Measurements from ENCODE around the gene FHOD3. TPM values are rescaled to one million over a fixed set of nuclear protein-coding genes. Genes with fewer than 3 reads are reported as not detected.

Gene FHOD3
- total and polyA plus RNA-seq, 5 donors from 2014 or later: not detected

DNA sequence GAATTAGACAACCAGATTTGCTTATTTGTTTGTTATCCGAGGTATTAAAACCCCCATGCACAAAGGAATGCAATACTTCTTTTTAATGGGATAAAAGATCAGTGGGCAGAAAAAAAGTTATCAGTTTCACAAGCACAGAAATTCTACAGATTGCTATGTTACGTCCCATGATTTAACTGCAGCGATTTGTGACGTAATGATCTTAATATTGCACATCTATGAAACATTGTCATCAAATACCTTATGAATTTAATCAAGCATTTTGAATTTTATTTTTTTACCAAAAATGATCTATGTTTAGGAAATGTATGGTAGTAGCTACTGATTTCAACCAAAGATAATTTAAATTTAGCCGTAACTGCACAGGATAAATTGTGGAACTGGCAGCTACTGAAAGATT lies 138.9 kb downstream of the FHOD3 start:
- DNase-seq (no peak), ATAC-seq (ENCODE audit: low read depth in 2 of 2) (no peak)
- Histone ChIP-seq H3K4me3 (ENCODE audit: low read depth, low read length) (no peak overlapping the region), H3K9me3 (ENCODE audit: control insufficient read depth in 2 of 2, low read length in 2 of 2) (no peaks in the 10 kb centered on the region), H3K36me3 (ENCODE audit: control insufficient read depth, insufficient read depth, low read length) (no peaks in the 10 kb centered on the region), H3K27ac (ENCODE audit: insufficient read depth, low read length, poor library complexity, severe bottlenecking) (no peak overlapping the region), H3K4me1 (ENCODE audit: control insufficient read depth, insufficient read depth, low read length, poor library complexity, severe bottlenecking) (no peaks in the 10 kb centered on the region), H3K27me3 (ENCODE audit: control insufficient read depth, insufficient read depth, low read length) (no peaks in the 10 kb centered on the region)
- H3K36me3 Mint-ChIP-seq: no peaks in the 10 kb centered on the region
- peaks cover 5% of the 10 kb centered on the region for H3K27me3 Mint-ChIP-seq
- H3K4me1 Mint-ChIP-seq: no peaks in the 10 kb centered on the region
- no peak overlapping the region for H3K27ac Mint-ChIP-seq
- no peak overlapping the region for H3K4me3 Mint-ChIP-seq
- peaks cover 0 to 5% (median 0%) of the 10 kb centered on the region in 7 donors for H3K9me3 Mint-ChIP-seq

DNA sequence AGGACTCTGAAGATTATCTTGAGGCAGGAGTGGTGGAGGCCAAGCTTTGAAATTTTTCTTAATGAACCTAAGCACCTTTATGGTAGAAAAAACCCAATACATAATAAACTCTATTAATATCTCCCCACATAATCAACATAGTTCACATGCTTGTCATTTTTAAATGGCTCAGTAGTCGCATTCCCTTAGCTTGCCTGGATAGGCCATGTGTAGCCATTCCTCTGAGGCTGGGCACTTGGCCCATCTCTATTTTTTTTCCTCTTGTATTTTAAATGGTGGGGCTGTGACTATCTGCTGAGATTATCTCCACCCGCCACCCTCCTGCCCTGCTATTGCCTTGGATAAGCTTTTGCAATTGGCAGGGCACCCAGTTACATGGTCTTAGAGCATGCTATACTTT lies 143.1 kb downstream of the FHOD3 start:
- no peaks in the 10 kb centered on the region for H3K9me3 ChIP-seq (ENCODE audit: control insufficient read depth in 2 of 2, low read length in 2 of 2)
- Mint-ChIP-seq H3K4me1 (no peaks in the 10 kb centered on the region), H3K27me3 (no peaks in the 10 kb centered on the region), H3K36me3 (no peaks in the 10 kb centered on the region), H3K27ac (peak overlapping the region in 1 of 3 donors; percentile 22), H3K4me3 (no peak overlapping the region), H3K9me3 (peaks cover 0 to 9% (median 0%) of the 10 kb centered on the region in 7 donors)
- H3K36me3 ChIP-seq (ENCODE audit: control insufficient read depth, insufficient read depth, low read length): no peaks in the 10 kb centered on the region
- DNase-seq: no peak
- H3K27ac ChIP-seq (ENCODE audit: insufficient read depth, low read length, poor library complexity, severe bottlenecking): no peak overlapping the region
- H3K4me1 ChIP-seq (ENCODE audit: control insufficient read depth, insufficient read depth, low read length, poor library complexity, severe bottlenecking): no peaks in the 10 kb centered on the region
- ATAC-seq (ENCODE audit: low read depth in 2 of 2): no peak
- no peaks in the 10 kb centered on the region for H3K27me3 ChIP-seq (ENCODE audit: control insufficient read depth, insufficient read depth, low read length)
- no peak overlapping the region for H3K4me3 ChIP-seq (ENCODE audit: low read depth, low read length)

DNA sequence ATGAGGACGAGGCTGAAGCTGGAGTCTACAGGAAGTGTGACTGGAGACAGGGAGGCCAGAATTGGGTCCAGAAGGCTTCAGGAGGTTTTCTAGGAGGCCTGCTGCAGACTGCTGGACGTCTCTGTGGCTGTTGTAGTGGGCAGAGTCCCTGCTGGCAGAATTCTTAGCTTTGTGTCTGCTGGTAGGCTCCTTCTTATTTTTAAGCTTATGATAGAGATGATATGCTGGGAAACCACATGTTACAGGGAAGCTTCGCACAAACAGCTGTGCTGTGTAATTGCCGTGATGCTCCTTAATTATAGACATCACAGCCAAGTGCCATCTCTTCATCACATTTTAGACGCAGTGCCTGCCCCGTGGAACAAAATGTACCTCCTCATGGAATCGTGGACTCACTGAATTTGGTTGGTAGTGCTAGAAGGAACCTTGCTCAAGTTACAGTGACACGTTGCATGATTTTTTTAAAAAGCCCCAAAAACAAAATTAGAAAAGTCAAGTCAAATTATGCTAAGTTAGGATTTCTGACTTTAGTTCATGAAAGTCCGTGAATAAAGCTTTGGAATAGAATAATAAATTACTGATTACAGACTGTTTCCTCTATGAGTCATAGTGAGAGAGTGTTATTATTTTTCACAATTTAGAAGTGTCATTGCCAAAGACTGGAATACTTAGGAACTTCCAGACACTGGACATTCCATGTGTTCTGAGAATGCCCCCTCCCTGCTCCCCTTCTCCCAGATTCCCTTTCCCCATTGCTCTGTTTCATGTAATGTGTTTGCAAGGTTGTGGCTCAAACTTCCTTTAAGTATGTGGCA lies 144.1 kb downstream of the FHOD3 start:
- Histone ChIP-seq H3K27ac (ENCODE audit: insufficient read depth, low read length, poor library complexity, severe bottlenecking) (no peak overlapping the region), H3K4me3 (ENCODE audit: low read depth, low read length) (no peak overlapping the region), H3K9me3 (ENCODE audit: control insufficient read depth in 2 of 2, low read length in 2 of 2) (no peaks in the 10 kb centered on the region), H3K36me3 (ENCODE audit: control insufficient read depth, insufficient read depth, low read length) (no peaks in the 10 kb centered on the region), H3K4me1 (ENCODE audit: control insufficient read depth, insufficient read depth, low read length, poor library complexity, severe bottlenecking) (no peaks in the 10 kb centered on the region), H3K27me3 (ENCODE audit: control insufficient read depth, insufficient read depth, low read length) (no peaks in the 10 kb centered on the region)
- Mint-ChIP-seq H3K27me3 (no peaks in the 10 kb centered on the region), H3K27ac (no peak overlapping the region), H3K36me3 (no peaks in the 10 kb centered on the region), H3K9me3 (peaks cover 0 to 9% (median 0%) of the 10 kb centered on the region in 7 donors), H3K4me1 (no peaks in the 10 kb centered on the region), H3K4me3 (no peak overlapping the region)
- no peak for ATAC-seq (ENCODE audit: low read depth in 2 of 2)
- DNase-seq: no peak

DNA sequence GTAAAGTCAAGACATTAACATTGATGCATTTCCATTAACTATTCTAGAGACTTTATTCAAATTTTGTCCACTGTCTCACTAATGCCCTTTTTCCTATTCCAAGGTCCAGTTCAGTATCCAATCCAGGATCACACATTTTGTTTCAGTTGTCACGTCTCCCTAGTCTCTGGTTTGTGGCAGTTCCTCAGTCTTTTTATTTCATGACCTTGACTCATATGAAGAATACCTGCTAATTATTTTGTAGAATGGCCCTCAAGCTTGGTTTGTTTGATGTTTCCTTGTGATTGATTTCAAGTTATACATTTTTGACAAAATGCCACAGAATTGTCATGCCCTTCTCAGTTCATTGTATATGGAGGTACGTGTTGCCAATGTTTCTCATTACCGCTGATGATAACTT lies 145.2 kb downstream of the FHOD3 start:
- H3K27me3 ChIP-seq (ENCODE audit: control insufficient read depth, insufficient read depth, low read length): no peaks in the 10 kb centered on the region
- no peak for ATAC-seq (ENCODE audit: low read depth in 2 of 2)
- H3K4me1 ChIP-seq (ENCODE audit: control insufficient read depth, insufficient read depth, low read length, poor library complexity, severe bottlenecking): no peaks in the 10 kb centered on the region
- H3K4me3 ChIP-seq (ENCODE audit: low read depth, low read length): no peak overlapping the region
- no peaks in the 10 kb centered on the region for H3K9me3 ChIP-seq (ENCODE audit: control insufficient read depth in 2 of 2, low read length in 2 of 2)
- H3K36me3 ChIP-seq (ENCODE audit: control insufficient read depth, insufficient read depth, low read length): no peaks in the 10 kb centered on the region
- Mint-ChIP-seq H3K27me3 (no peaks in the 10 kb centered on the region), H3K36me3 (no peaks in the 10 kb centered on the region), H3K9me3 (peaks cover 0 to 6% (median 0%) of the 10 kb centered on the region in 7 donors), H3K4me1 (no peaks in the 10 kb centered on the region), H3K27ac (no peak overlapping the region), H3K4me3 (no peak overlapping the region)
- no peak overlapping the region for H3K27ac ChIP-seq (ENCODE audit: insufficient read depth, low read length, poor library complexity, severe bottlenecking)
- no peak for DNase-seq

DNA sequence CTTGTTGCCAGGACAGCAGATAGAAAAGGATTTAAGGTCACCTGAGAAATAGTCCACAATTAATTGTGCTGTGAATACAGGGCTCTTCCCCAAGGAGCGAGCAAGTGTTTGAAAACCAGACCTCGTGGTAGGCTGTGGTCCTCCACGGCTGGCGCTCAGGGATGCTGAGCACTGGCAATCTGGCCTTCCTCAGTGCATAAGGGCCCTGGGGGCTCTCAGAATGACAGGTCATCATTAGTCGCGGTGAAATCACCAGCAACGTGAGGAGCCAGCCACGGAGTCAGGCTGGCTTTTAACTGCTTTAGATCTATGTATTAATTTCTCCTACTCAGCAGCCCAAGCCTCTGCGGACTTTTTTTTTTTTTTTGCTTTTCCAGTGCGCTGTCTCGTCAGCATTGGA lies 148.5 kb downstream of the FHOD3 start:
- Mint-ChIP-seq H3K9me3 (peaks cover 0 to 3% (median 0%) of the 10 kb centered on the region in 7 donors), H3K27ac (no peak overlapping the region), H3K27me3 (no peaks in the 10 kb centered on the region), H3K4me1 (no peaks in the 10 kb centered on the region), H3K36me3 (no peaks in the 10 kb centered on the region), H3K4me3 (no peak overlapping the region)
- no peaks in the 10 kb centered on the region for H3K9me3 ChIP-seq (ENCODE audit: control insufficient read depth in 2 of 2, low read length in 2 of 2)
- no peaks in the 10 kb centered on the region for H3K36me3 ChIP-seq (ENCODE audit: control insufficient read depth, insufficient read depth, low read length)
- DNase-seq (no peak), ATAC-seq (ENCODE audit: low read depth in 2 of 2) (no peak)
- H3K4me3 ChIP-seq (ENCODE audit: low read depth, low read length): no peak overlapping the region
- H3K4me1 ChIP-seq (ENCODE audit: control insufficient read depth, insufficient read depth, low read length, poor library complexity, severe bottlenecking): no peaks in the 10 kb centered on the region
- no peaks in the 10 kb centered on the region for H3K27me3 ChIP-seq (ENCODE audit: control insufficient read depth, insufficient read depth, low read length)
- H3K27ac ChIP-seq (ENCODE audit: insufficient read depth, low read length, poor library complexity, severe bottlenecking): no peak overlapping the region

DNA sequence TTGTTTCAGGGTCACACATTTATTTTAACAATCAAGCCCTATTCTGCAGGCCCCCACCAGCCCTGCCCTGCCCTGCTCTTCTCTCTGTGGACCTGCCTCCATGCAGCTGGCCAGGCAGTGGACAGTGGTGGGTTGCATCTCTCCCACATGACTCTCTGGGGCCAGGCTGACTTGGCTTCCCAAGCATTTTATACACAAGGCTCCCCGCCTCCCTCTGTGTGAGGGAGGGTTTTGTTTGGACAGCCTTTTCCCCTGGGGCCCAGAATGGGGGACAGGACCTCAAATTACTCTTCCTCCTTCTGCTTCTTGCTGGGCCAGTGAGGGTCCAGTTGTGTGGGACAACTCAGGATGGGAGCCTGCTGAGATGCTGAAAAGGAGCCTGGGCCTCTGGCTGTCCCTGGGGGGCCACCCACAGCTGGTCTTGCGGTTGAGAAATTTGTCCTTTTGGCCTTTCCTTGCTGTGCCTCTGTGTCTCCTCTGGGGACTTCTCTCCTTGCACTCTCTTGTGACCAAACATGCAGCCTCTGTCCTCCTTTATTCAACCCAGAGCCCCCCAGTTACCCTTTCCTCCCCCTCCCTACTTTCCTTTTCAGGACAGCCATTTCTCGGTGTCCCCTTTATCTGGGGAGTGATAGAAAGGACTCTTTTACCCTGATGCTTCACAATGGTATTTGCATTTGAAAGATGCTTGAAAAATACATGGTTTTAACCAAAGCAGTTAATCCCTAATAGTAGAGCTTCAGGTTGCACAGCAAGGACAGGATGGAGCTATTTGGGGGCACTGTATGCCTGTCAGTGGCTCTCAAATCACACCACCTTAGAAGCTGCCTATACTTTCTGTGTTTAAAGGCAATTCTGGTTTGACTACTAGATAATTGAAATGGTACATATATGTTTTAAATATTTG lies 151.1 kb downstream of the FHOD3 start:
- Mint-ChIP-seq H3K36me3 (no peaks in the 10 kb centered on the region), H3K9me3 (peaks cover 0 to 3% (median 0%) of the 10 kb centered on the region in 7 donors), H3K27me3 (no peaks in the 10 kb centered on the region), H3K4me3 (no peak overlapping the region), H3K27ac (no peak overlapping the region), H3K4me1 (no peaks in the 10 kb centered on the region)
- no peak for DNase-seq
- Histone ChIP-seq H3K36me3 (ENCODE audit: control insufficient read depth, insufficient read depth, low read length) (no peaks in the 10 kb centered on the region), H3K9me3 (ENCODE audit: control insufficient read depth in 2 of 2, low read length in 2 of 2) (no peaks in the 10 kb centered on the region), H3K27ac (ENCODE audit: insufficient read depth, low read length, poor library complexity, severe bottlenecking) (no peak overlapping the region), H3K27me3 (ENCODE audit: control insufficient read depth, insufficient read depth, low read length) (no peaks in the 10 kb centered on the region), H3K4me3 (ENCODE audit: low read depth, low read length) (no peak overlapping the region), H3K4me1 (ENCODE audit: control insufficient read depth, insufficient read depth, low read length, poor library complexity, severe bottlenecking) (no peaks in the 10 kb centered on the region)
- ATAC-seq (ENCODE audit: low read depth in 2 of 2): no peak

DNA sequence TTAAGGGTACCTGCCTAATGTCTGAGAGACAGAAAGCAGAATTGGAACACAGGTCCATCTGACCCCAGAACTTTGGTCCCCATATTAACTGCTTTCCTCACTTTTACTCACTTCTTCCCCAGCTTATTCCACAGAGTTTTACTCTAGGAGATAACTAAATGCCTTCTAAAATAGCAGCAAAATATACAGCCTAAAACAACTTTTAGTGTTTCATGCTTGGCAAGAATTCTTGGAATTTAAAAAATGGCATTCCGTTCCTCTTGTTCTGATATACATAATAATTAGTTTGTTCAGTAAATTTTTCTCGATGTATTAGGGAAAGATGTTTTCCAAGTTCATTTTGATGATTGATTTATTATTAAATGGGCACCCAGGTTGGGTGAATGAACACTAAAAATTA lies 151.9 kb downstream of the FHOD3 start:
- H3K36me3 ChIP-seq (ENCODE audit: control insufficient read depth, insufficient read depth, low read length): no peaks in the 10 kb centered on the region
- no peak overlapping the region for H3K27ac ChIP-seq (ENCODE audit: insufficient read depth, low read length, poor library complexity, severe bottlenecking)
- H3K36me3 Mint-ChIP-seq: no peaks in the 10 kb centered on the region
- ATAC-seq (ENCODE audit: low read depth in 2 of 2) (no peak), DNase-seq (no peak)
- no peaks in the 10 kb centered on the region for H3K4me1 ChIP-seq (ENCODE audit: control insufficient read depth, insufficient read depth, low read length, poor library complexity, severe bottlenecking)
- H3K27me3 ChIP-seq (ENCODE audit: control insufficient read depth, insufficient read depth, low read length): no peaks in the 10 kb centered on the region
- no peak overlapping the region for H3K4me3 ChIP-seq (ENCODE audit: low read depth, low read length)
- H3K27me3 Mint-ChIP-seq: no peaks in the 10 kb centered on the region
- peaks cover 0 to 3% (median 0%) of the 10 kb centered on the region in 7 donors for H3K9me3 Mint-ChIP-seq
- H3K4me1 Mint-ChIP-seq: no peaks in the 10 kb centered on the region
- H3K4me3 Mint-ChIP-seq: no peak overlapping the region
- H3K9me3 ChIP-seq (ENCODE audit: control insufficient read depth in 2 of 2, low read length in 2 of 2): no peaks in the 10 kb centered on the region
- H3K27ac Mint-ChIP-seq: no peak overlapping the region
